ENCODE data around the gene GRHPR.

DNA sequence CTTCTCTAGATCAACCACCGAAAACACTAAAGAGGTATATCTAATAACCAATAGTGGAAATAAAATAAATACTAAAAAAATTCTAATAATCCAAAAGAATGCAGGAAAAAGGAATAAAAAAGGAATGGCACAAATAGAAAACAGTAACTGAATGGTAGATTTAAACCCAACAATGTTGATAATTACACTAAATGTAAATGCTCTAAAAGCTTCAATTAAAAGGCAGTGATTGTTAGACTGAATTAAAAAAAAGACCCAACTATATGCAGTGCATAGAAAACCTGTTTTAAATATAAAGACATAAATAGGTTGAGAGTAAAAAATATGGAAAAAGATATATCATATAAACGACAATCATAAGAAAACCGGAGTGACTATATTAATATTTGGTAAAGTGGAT lies 51.9 kb downstream of the GRHPR start:
- TF ChIP-seq NFXL1 (IDR thresholded peaks at IDR 0.05; ENCODE audit: borderline replicate concordance) = no peak
- no peak for TF ChIP-seq FOS (IDR thresholded peaks at IDR 0.05; ENCODE audit: borderline replicate concordance, extremely low read depth, insufficient read length)
- TF ChIP-seq YBX1 (IDR thresholded peaks at IDR 0.05) = no peak
- TF ChIP-seq, protein P1, sequence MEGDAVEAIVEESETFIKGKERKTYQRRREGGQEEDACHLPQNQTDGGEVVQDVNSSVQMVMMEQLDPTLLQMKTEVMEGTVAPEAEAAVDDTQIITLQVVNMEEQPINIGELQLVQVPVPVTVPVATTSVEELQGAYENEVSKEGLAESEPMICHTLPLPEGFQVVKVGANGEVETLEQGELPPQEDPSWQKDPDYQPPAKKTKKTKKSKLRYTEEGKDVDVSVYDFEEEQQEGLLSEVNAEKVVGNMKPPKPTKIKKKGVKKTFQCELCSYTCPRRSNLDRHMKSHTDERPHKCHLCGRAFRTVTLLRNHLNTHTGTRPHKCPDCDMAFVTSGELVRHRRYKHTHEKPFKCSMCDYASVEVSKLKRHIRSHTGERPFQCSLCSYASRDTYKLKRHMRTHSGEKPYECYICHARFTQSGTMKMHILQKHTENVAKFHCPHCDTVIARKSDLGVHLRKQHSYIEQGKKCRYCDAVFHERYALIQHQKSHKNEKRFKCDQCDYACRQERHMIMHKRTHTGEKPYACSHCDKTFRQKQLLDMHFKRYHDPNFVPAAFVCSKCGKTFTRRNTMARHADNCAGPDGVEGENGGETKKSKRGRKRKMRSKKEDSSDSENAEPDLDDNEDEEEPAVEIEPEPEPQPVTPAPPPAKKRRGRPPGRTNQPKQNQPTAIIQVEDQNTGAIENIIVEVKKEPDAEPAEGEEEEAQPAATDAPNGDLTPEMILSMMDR (IDR thresholded peaks at IDR 0.05 in 2 of 3, conservative IDR thresholded peaks at IDR 0.05 in 1 of 3; ENCODE audit: control insufficient read depth in 2 of 3, extremely low read depth in 1 of 3, insufficient read depth in 1 of 3, low read depth in 3 of 3, low read length in 3 of 3) = no peak
- no peak for TF ChIP-seq POLR2A (IDR thresholded peaks at IDR 0.05; ENCODE audit: low read depth, low read length)
- TF ChIP-seq RCOR1 (conservative IDR thresholded peaks at IDR 0.05; ENCODE audit: low read depth, low read length) = no peak
- TF ChIP-seq MTA2 (IDR thresholded peaks at IDR 0.05; ENCODE audit: low read depth) = no peak
- no peak for TF ChIP-seq IRF3 (IDR thresholded peaks at IDR 0.05)
- TF ChIP-seq, protein P2, sequence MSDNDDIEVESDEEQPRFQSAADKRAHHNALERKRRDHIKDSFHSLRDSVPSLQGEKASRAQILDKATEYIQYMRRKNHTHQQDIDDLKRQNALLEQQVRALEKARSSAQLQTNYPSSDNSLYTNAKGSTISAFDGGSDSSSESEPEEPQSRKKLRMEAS (IDR thresholded peaks at IDR 0.05; ENCODE audit: low read depth, low read length) = no peak
- no peak for TF ChIP-seq POLR2AphosphoS5 (IDR thresholded peaks at IDR 0.05; ENCODE audit: low read length)
- TF ChIP-seq JUND (IDR thresholded peaks at IDR 0.05; ENCODE audit: low read depth, low read length) = no peak
- no peak for TF ChIP-seq EZH2 (IDR thresholded peaks at IDR 0.05; ENCODE audit: borderline replicate concordance, control insufficient read depth, low read depth, low read length)

All from GM12878 (cell line).